Nephron progenitor cell (in vitro differentiated cells): ENCODE measurements around the gene PIH1D1.

Source experiments
- DNase-seq: peaks from one replicate; pipeline ENCODE4 v3.0.0; 2021
- H3K27ac Mint-ChIP-seq: 2 replicates; pipeline ENCODE4 v1.8.0; 2021; ENCODE audit warnings: mild to moderate bottlenecking, moderate library complexity, mixed read lengths
- H3K27me3 Mint-ChIP-seq: 2 replicates; pipeline ENCODE4 v1.8.0; 2021; ENCODE audit warnings: mild to moderate bottlenecking, low read depth, mixed read lengths; ENCODE audit not compliant: poor library complexity
- H3K36me3 Mint-ChIP-seq: 2 replicates; pipeline ENCODE4 v1.8.0; 2021; ENCODE audit warnings: low read depth, mixed read lengths
- H3K4me1 Mint-ChIP-seq: 2 replicates; pipeline ENCODE4 v1.8.0; 2021; ENCODE audit warnings: mixed read lengths
- H3K4me3 Mint-ChIP-seq: 2 replicates; pipeline ENCODE4 v1.8.0; 2021; ENCODE audit warnings: mild to moderate bottlenecking, moderate library complexity, mixed read lengths
- H3K9me3 Mint-ChIP-seq: 2 replicates; pipeline ENCODE4 v1.8.0; 2021; ENCODE audit warnings: mild to moderate bottlenecking, moderate library complexity, mixed read lengths
- TF ChIP-seq, protein P1 (sequence below): fragments of 200-600 bp; sonication (generic); IDR thresholded peaks from 2 replicates; pipeline ENCODE4 v1.5.0; 2021; ENCODE audit warnings: antibody characterized with exemption

PIH1D1 gene

GRCh38 chr19:49427855-49428546, 23.6 kb downstream of the PIH1D1 start:
- TF ChIP-seq, protein P1, sequence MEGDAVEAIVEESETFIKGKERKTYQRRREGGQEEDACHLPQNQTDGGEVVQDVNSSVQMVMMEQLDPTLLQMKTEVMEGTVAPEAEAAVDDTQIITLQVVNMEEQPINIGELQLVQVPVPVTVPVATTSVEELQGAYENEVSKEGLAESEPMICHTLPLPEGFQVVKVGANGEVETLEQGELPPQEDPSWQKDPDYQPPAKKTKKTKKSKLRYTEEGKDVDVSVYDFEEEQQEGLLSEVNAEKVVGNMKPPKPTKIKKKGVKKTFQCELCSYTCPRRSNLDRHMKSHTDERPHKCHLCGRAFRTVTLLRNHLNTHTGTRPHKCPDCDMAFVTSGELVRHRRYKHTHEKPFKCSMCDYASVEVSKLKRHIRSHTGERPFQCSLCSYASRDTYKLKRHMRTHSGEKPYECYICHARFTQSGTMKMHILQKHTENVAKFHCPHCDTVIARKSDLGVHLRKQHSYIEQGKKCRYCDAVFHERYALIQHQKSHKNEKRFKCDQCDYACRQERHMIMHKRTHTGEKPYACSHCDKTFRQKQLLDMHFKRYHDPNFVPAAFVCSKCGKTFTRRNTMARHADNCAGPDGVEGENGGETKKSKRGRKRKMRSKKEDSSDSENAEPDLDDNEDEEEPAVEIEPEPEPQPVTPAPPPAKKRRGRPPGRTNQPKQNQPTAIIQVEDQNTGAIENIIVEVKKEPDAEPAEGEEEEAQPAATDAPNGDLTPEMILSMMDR, result no peak
- peaks cover 99% of the 10 kb centered on the region for H3K27me3 Mint-ChIP-seq
- DNase-seq, result peak; percentile 70
- H3K27ac Mint-ChIP-seq, result no peak overlapping the region
- peaks cover 15% of the 10 kb centered on the region for H3K9me3 Mint-ChIP-seq
- H3K4me3 Mint-ChIP-seq, result peak overlapping the region; percentile 77
- H3K36me3 Mint-ChIP-seq, result no peaks in the 10 kb centered on the region
- H3K4me1 Mint-ChIP-seq, result peaks cover 65% of the 10 kb centered on the region

GRCh38 chr19:49427339-49427738, 24.3 kb downstream of the PIH1D1 start:
- peaks cover 71% of the 10 kb centered on the region for H3K4me1 Mint-ChIP-seq
- TF ChIP-seq, protein P1, result no peak
- DNase-seq, result no peak
- peak overlapping the region; percentile 64 for H3K4me3 Mint-ChIP-seq
- H3K36me3 Mint-ChIP-seq, result no peaks in the 10 kb centered on the region
- H3K27me3 Mint-ChIP-seq, result peaks cover 99% of the 10 kb centered on the region
- H3K27ac Mint-ChIP-seq, result no peak overlapping the region
- H3K9me3 Mint-ChIP-seq, result peaks cover 10% of the 10 kb centered on the region

- H3K27me3 Mint-ChIP-seq, result peaks cover 99% of the 10 kb centered on the region
- peak overlapping the region; percentile 64 for H3K4me3 Mint-ChIP-seq
- H3K27ac Mint-ChIP-seq, result no peak overlapping the region
- TF ChIP-seq, protein P1, result no peak
- H3K9me3 Mint-ChIP-seq, result peaks cover 4% of the 10 kb centered on the region
- DNase-seq, result peak; percentile 80
- no peaks in the 10 kb centered on the region for H3K36me3 Mint-ChIP-seq
- peaks cover 81% of the 10 kb centered on the region for H3K4me1 Mint-ChIP-seq
Observed at GRCh38 chr19:49425922-49426592, 25.6 kb downstream of the PIH1D1 start.

DNA sequence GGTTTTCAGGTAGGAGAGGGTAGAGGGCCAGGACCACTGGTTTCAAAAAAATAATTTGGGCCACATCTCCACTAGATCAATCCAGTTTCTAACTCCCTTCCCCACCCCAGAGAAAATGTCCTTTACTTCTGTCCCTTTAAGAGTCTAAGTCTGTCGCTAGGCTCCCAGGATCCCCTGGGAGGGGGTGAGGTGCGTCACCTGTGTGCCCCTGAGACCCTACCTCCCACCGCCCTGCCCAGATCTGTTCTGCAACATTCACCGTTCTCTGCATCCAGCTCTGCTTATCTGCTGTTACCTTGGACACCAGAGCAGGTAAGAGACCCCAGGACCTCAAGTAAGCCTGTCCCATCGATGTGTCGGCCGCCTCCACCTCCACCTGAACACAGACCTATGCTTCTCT, 26.4 kb downstream of the PIH1D1 start, which contains the start of gene GFY:
GFY (plus strand) TSS at position 211 of the 400 bp plus-strand sequence. CDS start 1,043 bp downstream, outside the sequence.
- Mint-ChIP-seq H3K27ac (no peak within 1 kb of the TSS), H3K9me3 (no peaks in the 10 kb centered on the region), H3K27me3 (peaks cover 99% of the 10 kb centered on the region), H3K4me1 (peaks cover 84% of the 10 kb centered on the region), H3K36me3 (no peaks in the 10 kb centered on the region), H3K4me3 (peak within 1 kb of the TSS; percentile 64)
- no peak for DNase-seq
- TF ChIP-seq, protein P1, result no peak

- TF ChIP-seq, protein P1, result no peak
- peaks cover 99% of the 10 kb centered on the region for H3K27me3 Mint-ChIP-seq
- H3K9me3 Mint-ChIP-seq, result no peaks in the 10 kb centered on the region
- peaks cover 83% of the 10 kb centered on the region for H3K4me1 Mint-ChIP-seq
- no peaks in the 10 kb centered on the region for H3K36me3 Mint-ChIP-seq
- DNase-seq, result no peak
- H3K27ac Mint-ChIP-seq, result no peak overlapping the region
- peak overlapping the region; percentile 62 for H3K4me3 Mint-ChIP-seq
Observed at GRCh38 chr19:49423985-49424303, 27.7 kb downstream of the PIH1D1 start.
